Naive thymus-derived CD4-positive, alpha-beta T cell (primary cell): Measurements from ENCODE around the gene CBFA2T2. TPM values are rescaled to one million over a fixed set of nuclear protein-coding genes. Genes with fewer than 3 reads are reported as not detected.
"Not testable (repeated sequence)": the region's sequence is repeated elsewhere in the genome, so short reads cannot be mapped to it uniquely, and the experiment has no call there.

ENCODE experiments used
- ATAC-seq: fragments of 150-1000 bp; cut with Tn5 transposase; 2 replicates; pipeline ENCODE4 v1.10.0; 2021; ENCODE audit warnings: mild to moderate bottlenecking, moderate library complexity
- CTCF ChIA-PET: fragments of 350-600 bp; sonication (Branson Sonifier 250); formaldehyde crosslinking; loops from one replicate; lab custom pipeline; 2021; ENCODE audit warnings: antibody characterized with exemption; lab: Charles Lee
- POLR2A ChIA-PET: fragments of 350-600 bp; sonication (Branson Sonifier 250); formaldehyde crosslinking; loops from one replicate; lab custom pipeline; 2021; ENCODE audit warnings: antibody characterized with exemption, inconsistent platforms; lab: Charles Lee
- DNase-seq, 9 donors: peaks; one replicate each; pipeline versions ENCODE4 v3.0.0 to v3.0.0-alpha.2; 2020 to 2022; ENCODE audit warnings: mixed read lengths in 1 of 9
- H3K27ac ChIP-seq: one replicate; pipeline ENCODE4 v1.7.0; 2013; ENCODE audit warnings: mild to moderate bottlenecking, low read depth, low read length, moderate library complexity
- H3K27me3 ChIP-seq, 2 donors: one replicate each; pipeline ENCODE4 v1.7.0; 2013; ENCODE audit warnings: low read length in 2 of 2, mild to moderate bottlenecking in 2 of 2, moderate library complexity in 2 of 2; ENCODE audit not compliant: control insufficient read depth in 2 of 2, insufficient read depth in 2 of 2
- H3K36me3 ChIP-seq, 3 experiments: 1 replicate in 2 of 3; 2 replicates in 1 of 3; pipeline ENCODE4 v1.7.0; 2013; ENCODE audit warnings: low read length in 3 of 3, mild to moderate bottlenecking in 3 of 3, moderate library complexity in 1 of 3; ENCODE audit not compliant: insufficient read depth in 3 of 3, control insufficient read depth in 2 of 3
- H3K4me1 ChIP-seq, 2 donors: one replicate each; pipeline ENCODE4 v1.7.0; 2013; ENCODE audit warnings: low read length in 2 of 2, mild to moderate bottlenecking in 2 of 2, moderate library complexity in 1 of 2; ENCODE audit not compliant: control insufficient read depth in 2 of 2, insufficient read depth in 2 of 2
- H3K4me3 ChIP-seq: 2 replicates; pipeline ENCODE4 v1.7.0; 2013; ENCODE audit warnings: mild to moderate bottlenecking, low read length
- H3K9me3 ChIP-seq, 3 experiments: 1 replicate in 2 of 3; 2 replicates in 1 of 3; pipeline ENCODE4 v1.7.0; 2013; ENCODE audit warnings: low read length in 3 of 3; ENCODE audit not compliant: control insufficient read depth in 2 of 3
- H3K27ac Mint-ChIP-seq, 9 donors: one replicate each; pipeline ENCODE4 v1.8.0; 2020 to 2022; ENCODE audit warnings: mixed read lengths in 9 of 9, mild to moderate bottlenecking in 8 of 9, moderate library complexity in 5 of 9, inconsistent platforms in 2 of 9
- H3K27me3 Mint-ChIP-seq, 5 donors: one replicate each; pipeline ENCODE4 v1.8.0; 2021 to 2022; ENCODE audit warnings: mixed read lengths in 5 of 5, mild to moderate bottlenecking in 1 of 5
- H3K36me3 Mint-ChIP-seq, 5 donors: one replicate each; pipeline ENCODE4 v1.8.0; 2020 to 2022; ENCODE audit warnings: mixed read lengths in 5 of 5, mild to moderate bottlenecking in 3 of 5, inconsistent platforms in 1 of 5
- H3K4me1 Mint-ChIP-seq, 7 donors: one replicate each; pipeline ENCODE4 v1.8.0; 2020 to 2022; ENCODE audit warnings: mixed read lengths in 7 of 7, mild to moderate bottlenecking in 3 of 7, inconsistent platforms in 1 of 7
- H3K4me3 Mint-ChIP-seq, 10 donors: one replicate each; pipeline ENCODE4 v1.8.0; 2020 to 2022; ENCODE audit warnings: mild to moderate bottlenecking in 10 of 10, mixed read lengths in 10 of 10, moderate library complexity in 6 of 10, inconsistent platforms in 2 of 10
- H3K9me3 Mint-ChIP-seq, 11 donors: one replicate each; pipeline ENCODE4 v1.8.0; 2020 to 2022; ENCODE audit warnings: mixed read lengths in 11 of 11, mild to moderate bottlenecking in 4 of 11, inconsistent platforms in 1 of 11, moderate library complexity in 1 of 11
- intact Hi-C, 2 donors: fragments of 100-400 bp; cut with micrococcal nuclease; formaldehyde crosslinking; loops; one replicate each; pipeline ENCODE4 v1.15.1; 2023
- polyA plus RNA-seq, 2 donors: library from polyadenylated mRNA; unstranded; fragments of 300-500 nt; fragmentation: Illumina TruSeq; gene quantifications; one replicate each; pipeline ENCODE4 v1.2.3, GENCODE V29; 2021
- total RNA-seq, 6 experiments: library from RNA in 5 of 6; stranded (reverse) in 5 of 6; gene quantifications; 1 replicate in 5 of 6; 2 replicates in 1 of 6; pipeline ENCODE4 v1.2.3 and lab custom pipeline; 2021 to 2026

The CBFA2T2 gene
- total and polyA plus RNA-seq, 7 experiments from 2014 or later, result 13.5 to 37.8 (median 26.8) TPM

DNA sequence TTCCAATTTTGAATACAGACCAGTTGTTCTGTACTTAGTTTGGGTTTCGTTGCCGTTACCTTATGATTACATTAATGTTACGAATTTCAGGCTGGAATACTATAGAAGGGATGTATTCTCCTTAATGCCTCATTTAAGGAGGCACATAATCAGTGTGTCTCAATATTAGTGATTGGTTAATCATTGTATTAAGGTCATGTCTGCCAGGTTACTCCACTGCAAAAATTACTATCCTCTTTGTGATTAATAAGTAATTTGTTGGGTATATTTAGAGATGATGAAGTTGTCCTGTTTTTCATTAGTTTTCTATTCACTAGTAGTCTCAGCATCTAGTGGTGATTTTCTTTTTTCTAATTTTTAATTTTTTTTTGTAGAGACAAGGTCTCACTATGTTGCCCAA lies 66.3 kb downstream of the CBFA2T2 start:
- Histone ChIP-seq H3K27me3 (no peaks in the 10 kb centered on the region), H3K27ac (peak overlapping the region; percentile 81), H3K9me3 (no peaks in the 10 kb centered on the region), H3K4me3 (no peak overlapping the region), H3K4me1 (peaks cover 16% of the 10 kb centered on the region in 2 donors), H3K36me3 (no peaks in the 10 kb centered on the region)
- peaks cover 0 to 4% (median 0%) of the 10 kb centered on the region in 11 donors for H3K9me3 Mint-ChIP-seq
- intact Hi-C loops, result loop anchor here in 1 of 2 donors (5.0 kb wide), 1 partner anchor 806 kb away; the partner anchor contains the start of gene ITCH
- ChIA-PET CTCF (interaction anchor here (1.6 kb wide), 1 partner anchor 66 kb away, joined by 5 read pairs; the partner anchor contains the start of gene CBFA2T2), POLR2A (interaction anchor here (1.7 kb wide), 1 partner anchor 107 kb away, joined by 9 read pairs; the partner anchor contains the start of gene C20orf144)
- peak overlapping the region; percentile 90 to 98 (median 95) for H3K27ac Mint-ChIP-seq
- DNase-seq (no peak), ATAC-seq (no peak)
- peak overlapping the region in 9 of 10 donors; percentile 3 to 83 (median 60) for H3K4me3 Mint-ChIP-seq
- H3K36me3 Mint-ChIP-seq, result peaks cover 5 to 32% (median 25%) of the 10 kb centered on the region in 5 donors
- no peaks in the 10 kb centered on the region for H3K27me3 Mint-ChIP-seq
- peaks cover 16 to 45% (median 38%) of the 10 kb centered on the region in 7 donors for H3K4me1 Mint-ChIP-seq

DNA sequence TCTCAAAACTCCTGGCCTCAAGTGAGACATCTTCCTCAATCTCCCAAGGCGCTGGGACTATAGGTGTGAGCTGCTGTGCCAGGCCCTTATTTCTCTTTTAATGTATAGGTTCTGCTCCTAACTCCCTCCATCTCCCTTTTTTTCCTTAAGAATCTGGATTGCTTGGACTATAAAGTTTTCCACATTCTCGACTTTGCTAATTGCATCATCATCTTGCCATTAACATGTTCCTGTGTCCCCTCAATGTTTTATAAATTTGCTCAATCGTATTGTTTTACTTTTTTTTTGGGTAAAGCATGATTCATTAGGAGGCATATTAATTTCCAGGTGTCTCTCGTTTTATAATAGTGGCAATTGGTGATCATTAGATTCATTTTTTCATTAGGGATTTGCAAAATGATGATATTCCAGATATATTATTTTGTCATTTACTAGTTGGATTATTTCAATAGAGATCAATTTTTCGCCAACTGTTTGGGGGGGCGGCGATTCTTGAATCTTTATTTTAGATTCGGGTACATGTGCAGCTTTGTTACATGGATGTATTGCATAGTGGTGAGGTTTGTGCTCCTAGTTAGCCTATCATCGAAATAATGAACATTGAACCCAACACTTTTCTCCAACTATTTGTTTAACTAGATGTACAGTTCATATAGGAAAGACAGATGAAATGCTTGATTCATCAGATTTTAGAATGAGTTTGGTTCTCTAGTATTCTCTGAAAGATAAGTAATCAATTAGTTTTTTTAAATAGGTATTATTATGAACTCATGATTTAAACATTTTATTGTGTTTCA lies 68.7 kb downstream of the CBFA2T2 start:
- peaks cover 19 to 42% (median 28%) of the 10 kb centered on the region in 7 donors for H3K4me1 Mint-ChIP-seq
- POLR2A ChIA-PET, result interaction anchor here (1.5 kb wide), 1 partner anchor 9 kb away, joined by 3 read pairs; no protein-coding TSS in a partner anchor
- DNase-seq (no peak), ATAC-seq (no peak)
- H3K4me3 Mint-ChIP-seq, result no peak overlapping the region
- no peaks in the 10 kb centered on the region for H3K27me3 Mint-ChIP-seq
- Histone ChIP-seq H3K36me3 (no peaks in the 10 kb centered on the region), H3K27ac (no peak overlapping the region), H3K4me3 (no peak overlapping the region), H3K9me3 (no peaks in the 10 kb centered on the region), H3K4me1 (peaks cover 16 to 20% of the 10 kb centered on the region in 2 donors), H3K27me3 (no peaks in the 10 kb centered on the region)
- H3K9me3 Mint-ChIP-seq, result peaks cover 0 to 4% (median 0%) of the 10 kb centered on the region in 11 donors
- peaks cover 5 to 27% (median 16%) of the 10 kb centered on the region in 5 donors for H3K36me3 Mint-ChIP-seq
- intact Hi-C loops, result loop anchor here in 1 of 2 donors (5.0 kb wide), 1 partner anchor 804 kb away; the partner anchor contains the start of gene ITCH
- H3K27ac Mint-ChIP-seq, result peak overlapping the region in 4 of 9 donors; percentile 19 to 34 (median 22)
- CTCF ChIA-PET, result no interaction called here

DNA sequence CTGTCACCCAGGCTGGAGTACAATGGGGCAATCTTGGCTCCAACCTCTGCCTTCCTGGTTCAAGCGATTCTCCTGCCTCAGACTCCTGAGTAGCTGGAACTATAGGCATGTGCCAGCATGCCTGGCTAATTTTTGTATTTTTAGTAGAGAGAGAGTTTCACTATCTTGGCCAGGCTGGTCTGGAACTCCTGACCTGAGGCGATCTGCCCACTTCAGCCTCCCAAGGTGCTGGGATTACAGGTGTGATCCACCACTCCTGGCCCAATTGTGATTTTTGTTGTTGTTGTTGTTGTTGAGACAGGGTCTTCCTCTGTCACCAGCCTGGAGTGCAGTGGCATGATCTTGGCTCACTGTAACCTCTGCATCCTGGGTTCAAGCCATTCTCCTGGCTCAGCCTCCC lies 69.3 kb downstream of the CBFA2T2 start:
- Histone ChIP-seq H3K4me1 (peaks cover 14 to 16% of the 10 kb centered on the region in 2 donors), H3K4me3 (no peak overlapping the region), H3K9me3 (no peaks in the 10 kb centered on the region), H3K36me3 (no peaks in the 10 kb centered on the region), H3K27ac (no peak overlapping the region), H3K27me3 (no peaks in the 10 kb centered on the region)
- CTCF ChIA-PET, result interaction anchor here (0.6 kb wide), 1 partner anchor 104 kb away, joined by 3 read pairs; no protein-coding TSS in a partner anchor
- no peak for DNase-seq
- H3K36me3 Mint-ChIP-seq, result peaks cover 5 to 27% (median 16%) of the 10 kb centered on the region in 5 donors
- H3K27me3 Mint-ChIP-seq, result no peaks in the 10 kb centered on the region
- no peak for ATAC-seq
- POLR2A ChIA-PET, result interaction anchor here (1.5 kb wide), 1 partner anchor 9 kb away, joined by 3 read pairs; no protein-coding TSS in a partner anchor
- no peak overlapping the region for H3K27ac Mint-ChIP-seq
- H3K4me3 Mint-ChIP-seq, result no peak overlapping the region
- peaks cover 22 to 36% (median 27%) of the 10 kb centered on the region in 7 donors for H3K4me1 Mint-ChIP-seq
- intact Hi-C loops, result loop anchor here in 1 of 2 donors (5.0 kb wide), 1 partner anchor 803 kb away; the partner anchor contains the start of gene ITCH
- H3K9me3 Mint-ChIP-seq, result peaks cover 0 to 4% (median 0%) of the 10 kb centered on the region in 11 donors

DNA sequence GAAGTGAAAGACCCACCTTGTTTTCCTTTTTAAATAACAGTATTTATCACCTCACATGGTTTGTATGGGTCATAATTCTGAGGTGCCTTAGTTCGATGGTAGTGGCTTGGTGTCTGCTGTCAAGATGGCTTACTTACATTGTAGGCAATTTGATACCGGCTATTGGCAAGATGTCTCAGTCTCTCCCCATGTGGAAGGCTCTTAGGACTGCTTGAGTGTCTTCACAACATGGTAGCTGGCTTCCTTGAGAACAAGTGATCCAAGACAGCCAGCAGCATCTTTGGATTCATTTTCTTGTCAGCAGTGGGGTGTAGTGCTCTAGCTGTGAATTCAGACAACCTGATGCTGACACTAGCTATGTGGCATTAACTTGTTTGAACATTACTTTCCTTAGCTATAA lies 70.1 kb downstream of the CBFA2T2 start:
- ATAC-seq (no peak), DNase-seq (no peak)
- Histone ChIP-seq H3K4me3 (no peak overlapping the region), H3K27ac (no peak overlapping the region), H3K27me3 (no peaks in the 10 kb centered on the region), H3K36me3 (no peaks in the 10 kb centered on the region), H3K4me1 (peaks cover 9 to 12% of the 10 kb centered on the region in 2 donors), H3K9me3 (no peaks in the 10 kb centered on the region)
- intact Hi-C loops, result no loop called here
- peaks cover 0 to 4% (median 0%) of the 10 kb centered on the region in 11 donors for H3K9me3 Mint-ChIP-seq
- ChIA-PET POLR2A (interaction anchor here (0.6 to 1.5 kb wide), 2 partner anchors 8 to 123 kb away, joined by 3 read pairs; no protein-coding TSS in a partner anchor), CTCF (interaction anchor here (0.5 kb wide), 1 partner anchor 36 kb away, joined by 3 read pairs; no protein-coding TSS in a partner anchor)
- H3K4me1 Mint-ChIP-seq, result peaks cover 19 to 34% (median 26%) of the 10 kb centered on the region in 7 donors
- no peak overlapping the region for H3K4me3 Mint-ChIP-seq
- H3K27ac Mint-ChIP-seq, result peak overlapping the region in 2 of 9 donors; percentile 15 to 60
- H3K36me3 Mint-ChIP-seq, result peaks cover 5 to 27% (median 16%) of the 10 kb centered on the region in 5 donors
- no peaks in the 10 kb centered on the region for H3K27me3 Mint-ChIP-seq

DNA sequence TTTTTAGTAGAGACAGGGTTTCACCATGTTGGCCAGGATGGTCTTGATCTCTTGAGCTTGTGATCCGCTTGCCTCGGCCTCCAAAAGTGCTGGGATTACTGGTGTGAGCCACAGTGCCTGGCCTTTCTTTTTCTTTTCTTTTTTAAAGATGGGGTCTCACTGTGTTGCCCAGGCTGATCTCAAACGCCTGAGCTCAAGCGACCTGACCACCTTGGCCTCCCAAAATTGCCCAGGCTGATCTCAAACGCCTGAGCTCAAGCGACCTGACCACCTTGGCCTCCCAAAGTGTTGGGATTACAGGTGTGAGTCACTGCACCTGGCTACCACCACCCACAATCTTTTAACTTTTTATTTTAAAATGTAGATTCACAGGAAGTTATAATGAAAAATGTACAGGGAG lies 71.2 kb downstream of the CBFA2T2 start:
- H3K36me3 ChIP-seq, CTCF ChIA-PET, H3K27ac ChIP-seq, H3K9me3 Mint-ChIP-seq, H3K4me3 ChIP-seq, DNase-seq, ATAC-seq, intact Hi-C loops, H3K27me3 ChIP-seq, H3K27ac Mint-ChIP-seq, H3K9me3 ChIP-seq, H3K4me1 ChIP-seq, POLR2A ChIA-PET, H3K4me3 Mint-ChIP-seq, H3K27me3 Mint-ChIP-seq: not testable (repeated sequence)
- H3K4me1 Mint-ChIP-seq, result peaks cover 10 to 30% (median 24%) of the 10 kb centered on the region in 7 donors
- H3K36me3 Mint-ChIP-seq, result peaks cover 5 to 26% (median 15%) of the 10 kb centered on the region in 5 donors

DNA sequence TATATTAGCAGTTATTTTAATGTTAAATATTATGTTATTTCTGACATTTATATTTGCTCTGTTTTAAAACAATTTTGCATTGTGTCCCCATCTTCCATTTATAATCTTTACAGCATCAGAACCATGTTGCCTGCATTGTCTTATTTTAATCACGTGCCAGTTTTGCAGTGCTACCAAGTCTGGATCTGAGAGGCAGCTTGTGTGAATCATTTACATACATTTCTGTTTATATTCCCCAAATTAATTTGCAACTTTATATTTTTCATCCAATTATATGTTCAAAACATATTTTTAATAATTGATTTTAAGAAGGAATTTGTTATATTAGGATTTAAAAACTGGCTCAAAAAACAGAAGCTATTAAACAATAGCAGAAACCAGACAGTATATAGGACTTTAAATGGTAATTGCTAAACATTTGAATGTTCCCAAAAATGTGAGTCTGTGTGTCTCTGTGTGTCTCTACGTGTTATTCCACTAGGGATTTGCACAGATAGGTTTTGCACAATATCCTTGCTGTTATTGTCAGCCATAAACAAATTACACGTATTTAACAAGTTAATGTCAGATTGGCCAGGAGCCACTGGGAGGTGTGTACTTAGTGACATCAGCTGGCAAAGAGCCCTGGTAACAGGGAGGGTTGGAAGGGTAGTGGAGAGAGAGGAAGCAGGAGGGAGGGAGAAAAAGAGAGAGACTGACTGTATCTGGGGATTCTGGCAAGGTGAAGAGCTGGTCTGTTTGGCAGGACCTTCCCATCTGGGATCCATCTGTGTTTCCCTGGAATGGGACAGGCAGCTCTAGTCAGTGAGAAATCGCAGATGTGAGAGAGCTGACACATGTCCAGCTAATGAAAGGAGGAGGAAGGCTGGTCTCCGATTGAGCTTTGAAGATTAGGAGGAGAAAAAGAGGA lies 72.1 kb downstream of the CBFA2T2 start:
- Histone ChIP-seq H3K27me3 (no peaks in the 10 kb centered on the region), H3K4me1 (peaks cover 0 to 4% of the 10 kb centered on the region in 2 donors), H3K9me3 (no peaks in the 10 kb centered on the region), H3K4me3 (no peak overlapping the region), H3K27ac (no peak overlapping the region), H3K36me3 (no peaks in the 10 kb centered on the region)
- Mint-ChIP-seq H3K4me1 (peaks cover 6 to 32% (median 23%) of the 10 kb centered on the region in 7 donors), H3K9me3 (peaks cover 0 to 2% (median 0%) of the 10 kb centered on the region in 11 donors), H3K27ac (peak overlapping the region in 1 of 9 donors; percentile 49), H3K36me3 (peaks cover 5 to 25% (median 13%) of the 10 kb centered on the region in 5 donors), H3K4me3 (no peak overlapping the region), H3K27me3 (no peaks in the 10 kb centered on the region)
- CTCF ChIA-PET, result no interaction called here
- ATAC-seq (no peak), DNase-seq (no peak)
- POLR2A ChIA-PET, result no interaction called here
- intact Hi-C loops, result no loop called here
